Testis (tissue), 2 donors: ENCODE measurements around the gene ZBTB7C.

ENCODE experiments used
- POLR2A ChIP-seq: fragments of 450-650 bp; IDR thresholded peaks from one replicate; pipeline ENCODE4 v1.6.1; 2017; ENCODE audit warnings: antibody characterized with exemption, mild to moderate bottlenecking, moderate library complexity
- TF ChIP-seq, protein P1 (sequence below), 3 experiments: fragments of 450-650 bp in 2 of 3; fragments of 200-600 bp in 1 of 3; sonication (generic) in 1 of 3; IDR thresholded peaks; one replicate each; pipeline ENCODE4 v1.5.1; 2016 to 2019; ENCODE audit warnings: antibody characterized with exemption in 3 of 3, mild to moderate bottlenecking in 2 of 3, moderate library complexity in 1 of 3

DNA sequence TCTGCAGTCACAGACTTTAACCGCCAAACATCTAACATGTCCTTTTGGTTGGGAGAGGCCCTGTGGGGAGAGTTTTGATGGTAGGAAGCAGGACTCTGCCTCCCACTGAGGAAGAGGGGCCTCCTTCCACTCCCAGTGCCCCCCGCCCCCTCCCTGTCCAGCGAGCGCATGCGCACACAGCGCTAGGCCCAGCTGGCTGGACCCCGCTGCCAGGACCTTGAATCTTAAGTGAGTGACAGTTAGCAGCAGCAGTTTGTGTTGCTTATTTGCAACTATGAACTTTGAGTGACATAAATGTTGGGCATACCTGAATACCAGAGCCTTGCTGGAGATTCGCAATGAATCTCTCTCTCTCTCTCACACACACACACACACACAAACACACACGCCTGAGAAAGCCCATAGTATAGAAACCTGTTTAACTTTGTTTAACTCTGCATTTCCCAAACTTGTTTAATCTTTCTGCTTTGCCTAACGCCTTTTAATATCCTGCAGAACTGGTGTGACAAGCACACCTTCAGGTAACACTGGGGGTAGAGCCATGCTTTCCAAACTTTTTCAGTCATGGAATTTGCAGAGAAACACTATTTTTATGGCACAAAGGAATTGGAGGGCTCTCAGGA, 344.1 kb downstream of the ZBTB7C start:
- no peak for TF ChIP-seq POLR2A
- TF ChIP-seq, protein P1, sequence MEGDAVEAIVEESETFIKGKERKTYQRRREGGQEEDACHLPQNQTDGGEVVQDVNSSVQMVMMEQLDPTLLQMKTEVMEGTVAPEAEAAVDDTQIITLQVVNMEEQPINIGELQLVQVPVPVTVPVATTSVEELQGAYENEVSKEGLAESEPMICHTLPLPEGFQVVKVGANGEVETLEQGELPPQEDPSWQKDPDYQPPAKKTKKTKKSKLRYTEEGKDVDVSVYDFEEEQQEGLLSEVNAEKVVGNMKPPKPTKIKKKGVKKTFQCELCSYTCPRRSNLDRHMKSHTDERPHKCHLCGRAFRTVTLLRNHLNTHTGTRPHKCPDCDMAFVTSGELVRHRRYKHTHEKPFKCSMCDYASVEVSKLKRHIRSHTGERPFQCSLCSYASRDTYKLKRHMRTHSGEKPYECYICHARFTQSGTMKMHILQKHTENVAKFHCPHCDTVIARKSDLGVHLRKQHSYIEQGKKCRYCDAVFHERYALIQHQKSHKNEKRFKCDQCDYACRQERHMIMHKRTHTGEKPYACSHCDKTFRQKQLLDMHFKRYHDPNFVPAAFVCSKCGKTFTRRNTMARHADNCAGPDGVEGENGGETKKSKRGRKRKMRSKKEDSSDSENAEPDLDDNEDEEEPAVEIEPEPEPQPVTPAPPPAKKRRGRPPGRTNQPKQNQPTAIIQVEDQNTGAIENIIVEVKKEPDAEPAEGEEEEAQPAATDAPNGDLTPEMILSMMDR (IDR thresholded peaks at IDR 0.05) = no peak
